HepG2 (cell line): ENCODE data around the gene SURF1. TPM values are rescaled to one million over a fixed set of nuclear protein-coding genes. Genes with fewer than 3 reads are reported as not detected.

Source experiments
- ATRX ChIP-seq: sonication (generic); formaldehyde crosslinking; IDR thresholded peaks from 2 replicates; pipeline ENCODE4 v1.4.0; 2020; ENCODE audit warnings: missing genetic modification reagents, borderline replicate concordance
- BHLHE40 ChIP-seq: IDR thresholded peaks from 2 replicates; pipeline ENCODE4 v1.6.1; 2011; ENCODE audit warnings: low read length, improper control_type of control experiment
- CCAR2 ChIP-seq: fragments of 200-400 bp; formaldehyde crosslinking; optimal IDR thresholded peaks from 2 replicates; pipeline ENCODE3; 2018; ENCODE audit warnings: low read depth, mild to moderate bottlenecking, low read length, moderate library complexity
- CEBPB ChIP-seq: IDR thresholded peaks from 2 replicates; pipeline ENCODE4 v1.6.1; 2011; ENCODE audit warnings: low read depth, low read length, improper control_type of control experiment, borderline replicate concordance
- DR1 ChIP-seq: sonication (generic); formaldehyde crosslinking; IDR thresholded peaks from 2 replicates; pipeline ENCODE4 v1.8.0; 2021; ENCODE audit warnings: mild to moderate bottlenecking, missing genetic modification reagents, inconsistent platforms
- ELF3 ChIP-seq: IDR thresholded peaks from 2 replicates; pipeline ENCODE4 v1.6.1; 2016; ENCODE audit warnings: missing genetic modification reagents, missing compliant biosample characterization
- FOXA3 ChIP-seq: IDR thresholded peaks from 2 replicates; pipeline ENCODE4 v1.6.1; 2016; ENCODE audit warnings: missing genetic modification reagents, missing compliant biosample characterization
- NFATC3 ChIP-seq: sonication (generic); formaldehyde crosslinking; IDR thresholded peaks from 2 replicates; pipeline ENCODE4 v1.5.1; 2020; ENCODE audit warnings: mild to moderate bottlenecking, missing genetic modification reagents
- ONECUT2 ChIP-seq: sonication (generic); formaldehyde crosslinking; IDR thresholded peaks from 2 replicates; pipeline ENCODE4 v1.4.0; 2020; ENCODE audit warnings: missing genetic modification reagents
- TAF15 ChIP-seq: fragments of 200-400 bp; formaldehyde crosslinking; IDR thresholded peaks from one replicate; pipeline ENCODE4 v1.6.1; 2018; ENCODE audit warnings: mild to moderate bottlenecking, low read depth, low read length; ENCODE audit not compliant: poor library complexity, severe bottlenecking
- ZFP62 ChIP-seq: sonication (generic); formaldehyde crosslinking; IDR thresholded peaks from 2 replicates; pipeline ENCODE4 v1.4.0; 2020; ENCODE audit warnings: missing genetic modification reagents
- ZNF225 ChIP-seq: sonication (generic); formaldehyde crosslinking; IDR thresholded peaks from 2 replicates; pipeline ENCODE4 v1.4.0; 2020; ENCODE audit warnings: mild to moderate bottlenecking, missing genetic modification reagents
- ZNF343 ChIP-seq: sonication (generic); formaldehyde crosslinking; IDR thresholded peaks from 2 replicates; pipeline ENCODE4 v1.4.0; 2020; ENCODE audit warnings: mild to moderate bottlenecking, missing genetic modification reagents
- ZNF484 ChIP-seq: sonication (generic); formaldehyde crosslinking; IDR thresholded peaks from 2 replicates; pipeline ENCODE4 v1.5.1; 2020; ENCODE audit warnings: mild to moderate bottlenecking, low read depth, missing genetic modification reagents, borderline replicate concordance
- ZNF550 ChIP-seq: sonication (generic); formaldehyde crosslinking; IDR thresholded peaks from 2 replicates; pipeline ENCODE4 v1.4.0; 2020; ENCODE audit warnings: mild to moderate bottlenecking, missing genetic modification reagents, borderline replicate concordance
- ZNF674 ChIP-seq: sonication (generic); formaldehyde crosslinking; IDR thresholded peaks from 2 replicates; pipeline ENCODE4 v1.5.0; 2020; ENCODE audit warnings: low read depth, mild to moderate bottlenecking, missing genetic modification reagents
- ZNF703 ChIP-seq: sonication (generic); formaldehyde crosslinking; IDR thresholded peaks from 2 replicates; pipeline ENCODE4 v1.5.1; 2020; ENCODE audit warnings: missing genetic modification reagents, mild to moderate bottlenecking, moderate library complexity, borderline replicate concordance
- polyA plus RNA-seq, 8 experiments: library from polyadenylated mRNA; depleted of rRNA in 3 of 8; stranded (reverse) in 7 of 8; unstranded in 1 of 8; fragments of >200 nt; fragmentation: Illumina TruSeq in 4 of 8; extraction: Trizol in 4 of 8; gene quantifications; 2 replicates each; pipeline versions ENCODE4 v1.2.1 to v1.2.3, GENCODE V29; 2011 to 2016; ENCODE audit warnings: low read depth in 4 of 8, missing spikeins in 1 of 8, mixed read lengths in 1 of 8; ENCODE audit not compliant: insufficient read depth in 1 of 8
- total RNA-seq, 5 experiments: library from RNA; depleted of rRNA; stranded (reverse); fragments of >200 nt; fragmentation: Illumina TruSeq; extraction: Trizol; gene quantifications; 2 replicates each; pipeline ENCODE4 v1.2.3, GENCODE V29; 2016; ENCODE audit warnings: low read depth in 1 of 5
- TF ChIP-seq, protein P1 (sequence below): sonication (generic); formaldehyde crosslinking; IDR thresholded peaks from 2 replicates; pipeline ENCODE4 v1.4.0; 2020; ENCODE audit warnings: missing genetic modification reagents, borderline replicate concordance
- TF ChIP-seq, protein P2 (sequence below), 2 experiments: fragments of 450-650 bp in 1 of 2; sonication (generic) in 1 of 2; formaldehyde crosslinking in 1 of 2; IDR thresholded peaks; 2 replicates each; pipeline versions ENCODE4 v1.6.1 to v1.8.0; 2016 to 2022; ENCODE audit warnings: antibody characterized with exemption in 1 of 2, mild to moderate bottlenecking in 1 of 2, missing genetic modification reagents in 1 of 2

SURF1 gene
- total and polyA plus RNA-seq, 2 of the 13 experiments (the other 11 are each of a cell fraction or from before 2014, with no cell fraction given), result 17.8 to 40.7 TPM

DNA sequence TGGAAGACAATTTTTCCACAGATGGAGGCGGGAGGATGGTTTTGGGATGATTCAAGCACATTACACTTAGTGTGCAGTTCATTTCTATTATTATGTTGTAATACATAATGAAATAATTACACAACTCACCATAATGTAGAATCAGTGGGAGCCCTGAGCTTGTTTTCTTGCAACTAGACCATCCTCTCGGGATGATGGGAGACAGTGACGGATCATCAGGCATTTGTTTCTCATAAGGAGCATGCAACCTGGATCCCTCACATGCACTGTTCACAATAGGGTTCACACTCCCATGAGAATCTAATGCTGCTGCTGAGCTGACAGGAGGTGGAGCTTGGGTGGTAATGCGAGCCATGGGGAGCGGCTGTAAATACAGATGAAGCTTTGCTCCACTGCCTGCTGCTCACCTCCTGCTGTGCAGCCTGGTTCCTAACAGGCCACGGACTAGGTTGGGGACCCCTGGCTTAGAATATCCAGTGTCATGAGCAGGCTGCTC lies 21.5 kb upstream of the SURF1 start (continued):
- TF ChIP-seq TAF15, result no peak
- TF ChIP-seq, protein P1, sequence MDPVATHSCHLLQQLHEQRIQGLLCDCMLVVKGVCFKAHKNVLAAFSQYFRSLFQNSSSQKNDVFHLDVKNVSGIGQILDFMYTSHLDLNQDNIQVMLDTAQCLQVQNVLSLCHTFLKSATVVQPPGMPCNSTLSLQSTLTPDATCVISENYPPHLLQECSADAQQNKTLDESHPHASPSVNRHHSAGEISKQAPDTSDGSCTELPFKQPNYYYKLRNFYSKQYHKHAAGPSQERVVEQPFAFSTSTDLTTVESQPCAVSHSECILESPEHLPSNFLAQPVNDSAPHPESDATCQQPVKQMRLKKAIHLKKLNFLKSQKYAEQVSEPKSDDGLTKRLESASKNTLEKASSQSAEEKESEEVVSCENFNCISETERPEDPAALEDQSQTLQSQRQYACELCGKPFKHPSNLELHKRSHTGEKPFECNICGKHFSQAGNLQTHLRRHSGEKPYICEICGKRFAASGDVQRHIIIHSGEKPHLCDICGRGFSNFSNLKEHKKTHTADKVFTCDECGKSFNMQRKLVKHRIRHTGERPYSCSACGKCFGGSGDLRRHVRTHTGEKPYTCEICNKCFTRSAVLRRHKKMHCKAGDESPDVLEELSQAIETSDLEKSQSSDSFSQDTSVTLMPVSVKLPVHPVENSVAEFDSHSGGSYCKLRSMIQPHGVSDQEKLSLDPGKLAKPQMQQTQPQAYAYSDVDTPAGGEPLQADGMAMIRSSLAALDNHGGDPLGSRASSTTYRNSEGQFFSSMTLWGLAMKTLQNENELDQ (CRISPR knock-in tag), result no peak
- no peak for TF ChIP-seq ZNF703 (CRISPR knock-in tag)
- TF ChIP-seq BHLHE40, result no peak
- TF ChIP-seq ZNF674 (CRISPR knock-in tag), result no peak
- 0 out of 2 replicates have a peak, but pooled peaks have one; percentile 7 for TF ChIP-seq CEBPB
- TF ChIP-seq, protein P2, sequence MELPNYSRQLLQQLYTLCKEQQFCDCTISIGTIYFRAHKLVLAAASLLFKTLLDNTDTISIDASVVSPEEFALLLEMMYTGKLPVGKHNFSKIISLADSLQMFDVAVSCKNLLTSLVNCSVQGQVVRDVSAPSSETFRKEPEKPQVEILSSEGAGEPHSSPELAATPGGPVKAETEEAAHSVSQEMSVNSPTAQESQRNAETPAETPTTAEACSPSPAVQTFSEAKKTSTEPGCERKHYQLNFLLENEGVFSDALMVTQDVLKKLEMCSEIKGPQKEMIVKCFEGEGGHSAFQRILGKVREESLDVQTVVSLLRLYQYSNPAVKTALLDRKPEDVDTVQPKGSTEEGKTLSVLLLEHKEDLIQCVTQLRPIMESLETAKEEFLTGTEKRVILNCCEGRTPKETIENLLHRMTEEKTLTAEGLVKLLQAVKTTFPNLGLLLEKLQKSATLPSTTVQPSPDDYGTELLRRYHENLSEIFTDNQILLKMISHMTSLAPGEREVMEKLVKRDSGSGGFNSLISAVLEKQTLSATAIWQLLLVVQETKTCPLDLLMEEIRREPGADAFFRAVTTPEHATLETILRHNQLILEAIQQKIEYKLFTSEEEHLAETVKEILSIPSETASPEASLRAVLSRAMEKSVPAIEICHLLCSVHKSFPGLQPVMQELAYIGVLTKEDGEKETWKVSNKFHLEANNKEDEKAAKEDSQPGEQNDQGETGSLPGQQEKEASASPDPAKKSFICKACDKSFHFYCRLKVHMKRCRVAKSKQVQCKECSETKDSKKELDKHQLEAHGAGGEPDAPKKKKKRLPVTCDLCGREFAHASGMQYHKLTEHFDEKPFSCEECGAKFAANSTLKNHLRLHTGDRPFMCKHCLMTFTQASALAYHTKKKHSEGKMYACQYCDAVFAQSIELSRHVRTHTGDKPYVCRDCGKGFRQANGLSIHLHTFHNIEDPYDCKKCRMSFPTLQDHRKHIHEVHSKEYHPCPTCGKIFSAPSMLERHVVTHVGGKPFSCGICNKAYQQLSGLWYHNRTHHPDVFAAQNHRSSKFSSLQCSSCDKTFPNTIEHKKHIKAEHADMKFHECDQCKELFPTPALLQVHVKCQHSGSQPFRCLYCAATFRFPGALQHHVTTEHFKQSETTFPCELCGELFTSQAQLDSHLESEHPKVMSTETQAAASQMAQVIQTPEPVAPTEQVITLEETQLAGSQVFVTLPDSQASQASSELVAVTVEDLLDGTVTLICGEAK (IDR thresholded peaks at IDR 0.05), result no peak
- TF ChIP-seq, protein P2 (CRISPR knock-in tag; IDR thresholded peaks at IDR 0.05), result no peak
- no peak for TF ChIP-seq ZFP62 (CRISPR knock-in tag)
- no peak for TF ChIP-seq ZNF225 (CRISPR knock-in tag)
- no peak for TF ChIP-seq DR1
- no peak for TF ChIP-seq ATRX (CRISPR knock-in tag)
- TF ChIP-seq NFATC3 (CRISPR knock-in tag), result no peak
- TF ChIP-seq ZNF484, result no peak
- no peak for TF ChIP-seq ZNF550 (CRISPR knock-in tag)
- no peak for TF ChIP-seq CCAR2
- TF ChIP-seq FOXA3 (CRISPR knock-in tag), result peak; percentile 41; the same call in 1 of the 2 replicates
- no peak for TF ChIP-seq ZNF343
- TF ChIP-seq ELF3 (CRISPR knock-in tag), result peak; percentile 37; the same call in 1 of the 2 replicates
- no peak for TF ChIP-seq ONECUT2
